Coronary artery (tissue), 2 donors: ENCODE data around the gene FZR1.

Source experiments
- DNase-seq: peaks from one replicate; pipeline ENCODE4 v3.0.0-alpha.2; 2017; ENCODE audit warnings: low spot score
- H3K27ac ChIP-seq, 2 donors: fragments of 200-600 bp; sonication (generic); one replicate each; pipeline ENCODE4 v1.5.1; 2016 to 2019
- H3K4me3 ChIP-seq: fragments of 200-600 bp; sonication (generic); 2 replicates; pipeline ENCODE4 v1.5.1; 2016; ENCODE audit warnings: mild to moderate bottlenecking, moderate library complexity
- TF ChIP-seq, protein P1 (sequence below): fragments of 200-600 bp; sonication (generic); IDR thresholded peaks from one replicate; pipeline ENCODE4 v1.5.1; 2019; ENCODE audit warnings: antibody characterized with exemption

The FZR1 gene

DNA sequence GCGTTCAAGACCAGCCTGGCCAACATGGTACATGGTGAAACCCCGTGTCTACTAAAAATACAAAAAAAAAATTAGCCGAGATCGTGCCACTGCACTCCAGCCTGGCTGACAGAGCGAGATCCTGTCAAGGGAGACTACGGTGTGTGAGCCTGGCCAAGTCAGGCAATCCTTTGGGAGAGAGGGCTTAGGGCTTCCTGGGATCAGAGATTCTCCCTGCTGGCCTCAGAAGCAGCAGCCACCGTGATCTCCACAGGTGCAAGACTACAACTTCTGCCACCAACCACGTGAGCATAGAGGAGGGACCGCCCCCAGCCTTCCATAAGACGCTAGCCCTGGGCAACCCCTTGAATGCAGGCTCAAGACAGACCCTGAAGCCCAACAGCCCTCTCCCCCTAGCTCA lies 43.7 kb downstream of the FZR1 start:
- DNase-seq = no peak
- TF ChIP-seq, protein P1, sequence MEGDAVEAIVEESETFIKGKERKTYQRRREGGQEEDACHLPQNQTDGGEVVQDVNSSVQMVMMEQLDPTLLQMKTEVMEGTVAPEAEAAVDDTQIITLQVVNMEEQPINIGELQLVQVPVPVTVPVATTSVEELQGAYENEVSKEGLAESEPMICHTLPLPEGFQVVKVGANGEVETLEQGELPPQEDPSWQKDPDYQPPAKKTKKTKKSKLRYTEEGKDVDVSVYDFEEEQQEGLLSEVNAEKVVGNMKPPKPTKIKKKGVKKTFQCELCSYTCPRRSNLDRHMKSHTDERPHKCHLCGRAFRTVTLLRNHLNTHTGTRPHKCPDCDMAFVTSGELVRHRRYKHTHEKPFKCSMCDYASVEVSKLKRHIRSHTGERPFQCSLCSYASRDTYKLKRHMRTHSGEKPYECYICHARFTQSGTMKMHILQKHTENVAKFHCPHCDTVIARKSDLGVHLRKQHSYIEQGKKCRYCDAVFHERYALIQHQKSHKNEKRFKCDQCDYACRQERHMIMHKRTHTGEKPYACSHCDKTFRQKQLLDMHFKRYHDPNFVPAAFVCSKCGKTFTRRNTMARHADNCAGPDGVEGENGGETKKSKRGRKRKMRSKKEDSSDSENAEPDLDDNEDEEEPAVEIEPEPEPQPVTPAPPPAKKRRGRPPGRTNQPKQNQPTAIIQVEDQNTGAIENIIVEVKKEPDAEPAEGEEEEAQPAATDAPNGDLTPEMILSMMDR = no peak
- no peak overlapping the region for H3K27ac ChIP-seq
- H3K4me3 ChIP-seq = no peak overlapping the region

DNA sequence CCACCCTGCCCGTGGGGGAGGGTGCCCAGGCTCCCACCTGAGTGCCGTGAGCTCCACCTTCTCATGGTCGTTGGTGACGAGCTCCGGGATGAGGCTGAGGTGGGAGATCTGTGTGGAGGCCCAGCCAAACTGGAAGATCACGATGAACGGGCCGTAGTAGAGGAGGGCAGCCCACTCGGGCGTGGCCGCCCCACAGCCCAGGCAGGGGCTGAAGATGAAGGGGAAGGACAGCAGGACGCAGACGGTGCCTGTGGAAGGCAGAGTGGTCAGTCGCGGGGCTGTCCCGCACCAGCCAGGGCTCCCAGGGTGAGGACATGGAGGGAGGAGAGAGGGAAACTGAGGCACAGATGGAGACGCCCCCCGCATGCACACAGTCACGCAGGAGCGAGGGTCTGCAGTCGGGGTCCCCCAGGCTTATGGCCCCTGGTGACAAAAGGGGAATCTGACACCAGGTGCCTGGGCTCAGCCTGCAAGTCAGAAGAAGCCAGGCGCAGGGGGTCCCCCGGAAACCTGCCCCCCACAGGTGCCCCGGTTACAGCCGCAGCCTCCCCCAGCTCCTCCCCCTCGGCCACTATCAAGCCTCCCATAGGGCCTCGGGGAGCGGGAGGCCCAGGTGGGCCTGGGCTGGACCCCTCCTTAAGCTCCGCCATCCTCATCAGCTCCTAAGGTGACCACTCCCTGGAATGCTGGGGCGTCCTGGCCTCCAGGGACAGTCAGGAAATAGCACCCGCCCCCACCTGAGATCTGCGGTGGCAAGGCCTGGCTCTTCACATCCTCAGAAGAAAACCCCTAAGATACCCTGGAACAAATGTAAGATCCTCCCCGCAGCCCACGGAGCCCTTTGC lies 45.1 kb downstream of the FZR1 start:
- Histone ChIP-seq H3K4me3 (no peak overlapping the region), H3K27ac (no peak overlapping the region)
- TF ChIP-seq, protein P1 = no peak

DNA sequence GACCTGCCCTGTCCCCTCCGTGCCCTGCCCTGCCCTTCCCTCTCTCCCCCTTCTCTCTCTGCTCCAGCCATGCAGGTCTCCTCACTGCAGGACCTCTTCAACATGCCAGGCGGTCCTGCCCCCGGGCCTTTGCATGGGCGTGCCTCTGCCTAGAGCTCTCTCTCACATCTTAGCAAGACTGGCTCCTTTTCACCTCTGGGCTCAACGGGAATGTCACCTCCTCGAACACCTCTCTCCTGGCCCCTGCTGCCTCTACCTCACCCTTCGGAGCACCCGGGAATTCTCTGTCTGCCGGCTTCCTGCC lies 45.6 kb downstream of the FZR1 start:
- no peak overlapping the region for H3K4me3 ChIP-seq
- TF ChIP-seq, protein P1 = no peak
- no peak for DNase-seq
- H3K27ac ChIP-seq = no peak overlapping the region

More for the DNA sequence above, 45.1 kb downstream of the FZR1 start:
- no peak for DNase-seq

DNA sequence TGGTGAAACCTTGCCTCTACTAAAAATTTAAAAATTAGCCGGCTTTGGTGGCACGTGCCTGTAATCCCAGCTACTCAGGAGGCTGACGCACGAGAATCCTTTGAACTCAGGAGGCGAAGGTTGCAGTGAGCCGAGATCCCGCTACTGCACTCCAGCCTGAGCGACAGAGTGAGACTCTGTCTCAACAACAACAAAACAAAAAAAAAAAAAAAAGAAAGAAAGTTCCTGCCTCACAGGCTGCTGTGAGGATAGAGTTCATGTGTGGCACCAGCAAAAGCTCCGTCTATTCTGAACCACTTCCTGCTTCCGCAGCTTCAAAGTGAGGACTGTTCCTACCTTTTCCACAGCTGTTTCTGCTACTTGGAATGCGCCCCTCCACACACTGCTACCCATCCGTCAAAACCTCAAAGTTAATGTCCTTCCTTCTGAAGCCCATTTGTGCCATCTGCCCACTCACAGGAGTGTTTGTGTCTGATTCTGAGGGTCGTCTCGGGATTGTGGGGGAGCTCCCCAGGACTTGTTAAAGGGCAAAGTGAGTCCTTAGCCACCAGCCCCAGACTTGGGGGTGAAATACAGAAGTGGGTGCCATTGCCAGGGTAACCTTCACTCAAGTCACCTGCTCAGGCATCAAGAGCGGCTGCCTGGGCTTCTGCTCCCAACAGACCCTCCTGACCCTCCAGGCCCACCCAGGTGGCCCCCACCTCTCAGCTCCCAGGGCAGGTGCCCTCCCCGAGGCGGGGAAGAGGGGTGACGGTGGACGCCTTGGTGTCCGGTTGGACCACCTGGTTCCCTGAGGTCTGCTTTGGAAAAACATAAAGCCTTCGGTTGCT lies 48.4 kb downstream of the FZR1 start:
- TF ChIP-seq, protein P1 = no peak
- H3K27ac ChIP-seq = peak overlapping the region in 1 of 2 donors; percentile 21
- H3K4me3 ChIP-seq = no peak overlapping the region
- no peak for DNase-seq

DNA sequence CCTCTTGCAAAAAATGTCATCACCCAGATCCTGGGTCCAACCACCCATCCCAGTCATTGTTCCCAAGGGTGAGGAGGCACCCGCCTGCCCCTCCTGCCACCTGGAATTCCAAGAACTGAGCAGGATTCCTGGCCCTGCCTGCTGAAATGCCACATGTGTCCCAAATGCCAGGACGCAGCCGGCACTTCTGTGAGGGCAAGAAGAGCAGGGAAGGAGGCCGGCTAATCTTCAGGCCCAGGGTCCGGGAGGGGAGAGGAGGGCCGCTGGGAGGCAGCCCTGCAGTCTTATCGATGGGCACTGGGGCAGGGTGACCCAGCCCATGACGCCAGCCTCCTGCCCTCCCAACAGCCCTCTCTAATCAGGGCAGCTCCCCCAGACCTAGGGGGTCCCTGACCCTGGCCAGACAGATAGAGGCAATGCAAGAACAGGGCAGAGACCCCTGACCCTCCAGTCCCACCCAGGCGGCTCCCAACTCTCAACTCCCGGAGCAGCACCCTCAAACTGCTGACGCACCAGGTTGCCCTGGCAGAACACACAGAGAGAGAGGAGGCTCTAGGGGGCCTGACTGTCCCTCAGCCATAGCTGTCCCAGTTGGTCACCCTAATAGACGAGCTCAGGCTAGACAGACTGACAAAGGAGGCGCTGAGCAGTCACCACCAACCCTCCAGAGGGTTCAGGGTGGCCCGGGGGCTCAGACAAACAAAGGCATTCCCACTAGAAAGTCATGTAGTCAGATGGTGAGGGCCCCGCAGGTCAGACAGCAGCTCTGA lies 49.7 kb downstream of the FZR1 start:
- H3K4me3 ChIP-seq = peak overlapping the region; percentile 98
- H3K27ac ChIP-seq = peak overlapping the region in 1 of 2 donors; percentile 90
- no peak for DNase-seq
- TF ChIP-seq, protein P1 = no peak

DNA sequence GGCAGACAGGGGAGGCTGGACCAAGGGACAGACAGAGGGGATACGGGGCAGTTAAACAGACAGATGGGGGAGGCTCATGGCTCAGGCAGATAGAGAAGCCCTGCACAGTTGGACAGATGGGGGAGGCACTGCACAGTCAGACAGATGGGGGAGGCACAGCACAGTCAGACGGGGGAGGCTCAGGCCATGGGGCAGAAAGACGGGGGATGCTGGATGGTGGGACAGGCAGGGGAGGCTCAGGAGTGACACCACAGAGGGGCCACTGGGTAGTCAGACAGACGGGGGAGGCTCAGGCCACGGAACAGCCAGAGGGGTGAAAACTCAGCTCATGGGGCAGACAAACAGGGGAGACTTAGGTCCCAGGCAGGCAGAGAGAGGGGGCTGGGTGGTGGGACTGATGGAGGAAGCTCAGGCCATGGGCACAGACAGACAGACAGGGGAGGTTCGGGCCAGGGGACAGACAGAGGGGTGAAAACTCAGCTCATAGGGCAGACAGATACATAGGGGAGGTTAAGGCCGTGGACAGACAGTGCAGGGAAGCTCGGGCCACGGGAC lies 50.4 kb downstream of the FZR1 start:
- Histone ChIP-seq H3K27ac (peak overlapping the region in 1 of 2 donors; percentile 90), H3K4me3 (peak overlapping the region; percentile 98)
- TF ChIP-seq, protein P1 = no peak
- DNase-seq = no peak
